Measurements from ENCODE around the gene NCBP2.

- TF ChIP-seq, protein P1, sequence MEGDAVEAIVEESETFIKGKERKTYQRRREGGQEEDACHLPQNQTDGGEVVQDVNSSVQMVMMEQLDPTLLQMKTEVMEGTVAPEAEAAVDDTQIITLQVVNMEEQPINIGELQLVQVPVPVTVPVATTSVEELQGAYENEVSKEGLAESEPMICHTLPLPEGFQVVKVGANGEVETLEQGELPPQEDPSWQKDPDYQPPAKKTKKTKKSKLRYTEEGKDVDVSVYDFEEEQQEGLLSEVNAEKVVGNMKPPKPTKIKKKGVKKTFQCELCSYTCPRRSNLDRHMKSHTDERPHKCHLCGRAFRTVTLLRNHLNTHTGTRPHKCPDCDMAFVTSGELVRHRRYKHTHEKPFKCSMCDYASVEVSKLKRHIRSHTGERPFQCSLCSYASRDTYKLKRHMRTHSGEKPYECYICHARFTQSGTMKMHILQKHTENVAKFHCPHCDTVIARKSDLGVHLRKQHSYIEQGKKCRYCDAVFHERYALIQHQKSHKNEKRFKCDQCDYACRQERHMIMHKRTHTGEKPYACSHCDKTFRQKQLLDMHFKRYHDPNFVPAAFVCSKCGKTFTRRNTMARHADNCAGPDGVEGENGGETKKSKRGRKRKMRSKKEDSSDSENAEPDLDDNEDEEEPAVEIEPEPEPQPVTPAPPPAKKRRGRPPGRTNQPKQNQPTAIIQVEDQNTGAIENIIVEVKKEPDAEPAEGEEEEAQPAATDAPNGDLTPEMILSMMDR (IDR thresholded peaks at IDR 0.05; ENCODE audit: borderline replicate concordance, extremely low read depth, low read length, poor library complexity, severe bottlenecking) = no peak
- TF ChIP-seq EZH2 (IDR thresholded peaks at IDR 0.05; ENCODE audit: borderline replicate concordance, low read depth, low read length, severe bottlenecking) = no peak
Measured at GRCh38 chr3:196902296-196902695, 40.0 kb downstream of the NCBP2 start.
